GM12878 (cell line): ENCODE results near the gene CFAP74. TPM values are rescaled to one million over a fixed set of nuclear protein-coding genes. Genes with fewer than 3 reads are reported as not detected.

Source experiments
- ATAC-seq: fragments of 200-7000 bp; cut with Tn5 transposase; 3 replicates; pipeline ENCODE4 v1.9.1; 2020; ENCODE audit warnings: mild to moderate bottlenecking, moderate library complexity
- BruUV-seq: library from RNA; stranded (reverse); fragments of 400-500 nt; replicated peaks from 2 replicates; lab custom pipeline; 2021; lab: Mats Ljungman, UMichigan
- CTCF ChIA-PET: fragments of 300-600 bp; sonication (Branson Sonifier 250); formaldehyde crosslinking; extraction: SDS; loops from one replicate; lab custom pipeline; 2021; ENCODE audit warnings: inconsistent platforms; lab: Yijun Ruan, JAX
- POLR2A ChIA-PET: fragments of 350-600 bp; formaldehyde crosslinking; extraction: SDS; loops from one replicate; lab custom pipeline; 2021; ENCODE audit warnings: inconsistent platforms; lab: Charles Lee
- RAD21 ChIA-PET: fragments of 300-600 bp; sonication (Branson Sonifier 250); formaldehyde crosslinking; loops from one replicate; lab custom pipeline; 2023; ENCODE audit warnings: antibody characterized with exemption; ENCODE audit not compliant: unreplicated experiment; lab: Charles Lee
- SMC1A ChIA-PET: fragments of 300-600 bp; sonication (Branson Sonifier 250); formaldehyde crosslinking; loops from one replicate; lab custom pipeline; 2023; ENCODE audit not compliant: unreplicated experiment, uncharacterized antibody; lab: Charles Lee
- DNase-seq: peaks from one replicate; pipeline ENCODE4 v3.0.0-alpha.2; 2011; ENCODE audit warnings: low read depth, low spot score
- FAIRE-seq: peaks from 3 replicates; lab custom pipeline; 2011; peaks lifted over from hg19 to GRCh38; lab: Jason Lieb, UNC
- H2AFZ ChIP-seq: 2 replicates; pipeline ENCODE4 v1.6.0; 2011; ENCODE audit warnings: low read depth, low read length, control low read depth; ENCODE audit not compliant: control insufficient read depth
- H3K27ac ChIP-seq: 2 replicates; pipeline ENCODE4 v1.5.1; 2011; ENCODE audit warnings: control low read depth; ENCODE audit not compliant: control insufficient read depth, insufficient read depth
- H3K27me3 ChIP-seq, 2 experiments: replicated peaks in 1 of 2; 2 replicates each; pipeline versions ENCODE4 v1.6.0 to v1.6.1; 2011; ENCODE audit warnings: low read length in 1 of 2; ENCODE audit not compliant: control insufficient read depth in 2 of 2, insufficient read depth in 2 of 2
- H3K36me3 ChIP-seq, 2 experiments: 2 replicates each; pipeline ENCODE4 v1.5.1; 2011; ENCODE audit warnings: low read length in 1 of 2; ENCODE audit not compliant: control insufficient read depth in 2 of 2, insufficient read depth in 2 of 2
- H3K4me1 ChIP-seq: 2 replicates; pipeline ENCODE4 v1.6.1; 2011; ENCODE audit warnings: mild to moderate bottlenecking, low read length, moderate library complexity, mixed read lengths; ENCODE audit not compliant: control insufficient read depth, insufficient read depth
- H3K4me2 ChIP-seq: 2 replicates; pipeline ENCODE4 v1.6.0; 2011; ENCODE audit warnings: control low read depth; ENCODE audit not compliant: control insufficient read depth, insufficient read depth
- H3K4me3 ChIP-seq: fragments of 200-600 bp; sonication (generic); 2 replicates; pipeline ENCODE4 v1.5.1; 2016
- H3K79me2 ChIP-seq: 2 replicates; pipeline ENCODE4 v1.6.0; 2011; ENCODE audit warnings: low read length; ENCODE audit not compliant: control insufficient read depth, insufficient read depth
- H3K9ac ChIP-seq: 2 replicates; pipeline ENCODE4 v1.8.0; 2011; ENCODE audit warnings: low read length, control low read depth, mixed read lengths; ENCODE audit not compliant: control insufficient read depth, insufficient read depth
- H3K9me3 ChIP-seq: replicated peaks from 3 replicates; pipeline ENCODE4 v1.5.1; 2011; ENCODE audit warnings: mild to moderate bottlenecking, low read length; ENCODE audit not compliant: control insufficient read depth, insufficient read depth
- H4K20me1 ChIP-seq: 2 replicates; pipeline ENCODE4 v1.6.0; 2011; ENCODE audit not compliant: control insufficient read depth, insufficient read depth
- RUNX3 ChIP-seq: IDR thresholded peaks from 2 replicates; pipeline ENCODE4 v1.6.1; 2012; ENCODE audit warnings: low read length, inconsistent platforms
- SMAD1 ChIP-seq: fragments of 450-650 bp; IDR thresholded peaks from 2 replicates; pipeline ENCODE4 v1.6.1; 2018; ENCODE audit warnings: mild to moderate bottlenecking, low read depth; ENCODE audit not compliant: partially characterized antibody
- STAT1 ChIP-seq: fragments of 450-650 bp; conservative IDR thresholded peaks from 2 replicates; pipeline ENCODE4 v1.6.1; 2014; ENCODE audit warnings: antibody characterized with exemption, mild to moderate bottlenecking
- WRNIP1 ChIP-seq: IDR thresholded peaks from 2 replicates; pipeline ENCODE4 v1.6.1; 2011; ENCODE audit warnings: low read depth, low read length, improper control_type of control experiment, borderline replicate concordance
- WGBS: methylation state at CpG from one replicate; pipeline ENCODE4 v1.1.6; 2016; ENCODE audit warnings: low lambda C conversion rate; ENCODE audit not compliant: insufficient replicate concordance, insufficient coverage; ENCODE audit errors: missing lambda C conversion rate; 5-methylcytosine and 5-hydroxymethylcytosine counted together
- in situ Hi-C: fragments of 300-500 bp; cut with MboI; formaldehyde crosslinking; loops from 9 replicates; pipeline ENCODE4 v1.14.3; 2018; ENCODE audit warnings: mixed read lengths
- intact Hi-C: fragments of 100-400 bp; cut with micrococcal nuclease; formaldehyde crosslinking; loops from one replicate; pipeline ENCODE4 v1.14.2; 2022; ENCODE audit not compliant: unreplicated experiment
- polyA plus RNA-seq, 11 experiments: library from polyadenylated mRNA; depleted of rRNA in 4 of 11; unstranded in 6 of 11; stranded (reverse) in 5 of 11; fragments of >200 nt; fragmentation: Nextera tagmentation in 4 of 11; fragmentation: Illumina TruSeq in 1 of 11; extraction: Ambion mirVana in 4 of 11; extraction: Trizol in 1 of 11; gene quantifications; 1 replicate in 1 of 11; 2 replicates in 10 of 11; pipeline versions ENCODE4 v1.2.1 to v1.2.3, GENCODE V29; 2011 to 2016; ENCODE audit warnings: inconsistent platforms in 2 of 11, missing spikeins in 2 of 11, low read depth in 1 of 11
- total RNA-seq, 4 experiments: library from RNA; depleted of rRNA in 3 of 4; stranded (reverse); fragments of >200 nt in 3 of 4; fragmentation: Illumina TruSeq in 1 of 4; extraction: Trizol in 1 of 4; gene quantifications; 2 replicates each; pipeline versions ENCODE4 v1.2.1 to v1.2.3, GENCODE V29; 2013 to 2021
- TF ChIP-seq, protein P1 (sequence below): IDR thresholded peaks from 2 replicates; pipeline ENCODE4 v1.6.1; 2011; ENCODE audit warnings: low read depth, low read length, improper control_type of control experiment, borderline replicate concordance
- TF ChIP-seq, protein P2 (sequence below): fragments of 450-650 bp; IDR thresholded peaks from 2 replicates; pipeline ENCODE4 v1.6.1; 2017; ENCODE audit warnings: mild to moderate bottlenecking, low read depth, inconsistent platforms; ENCODE audit not compliant: poor library complexity, severe bottlenecking
- TF ChIP-seq, protein P3 (sequence below): fragments of 450-650 bp; IDR thresholded peaks from 2 replicates; pipeline ENCODE4 v1.6.1; 2017; ENCODE audit warnings: mild to moderate bottlenecking, moderate library complexity
- TF ChIP-seq, protein P4 (sequence below): IDR thresholded peaks from 2 replicates; pipeline ENCODE4 v1.6.1; 2011; ENCODE audit warnings: low read depth, mild to moderate bottlenecking, low read length, moderate library complexity, borderline replicate concordance; ENCODE audit errors: extremely low read depth

The CFAP74 gene
- total and polyA plus RNA-seq, 10 of the 15 experiments (the other 5 are each of a cell fraction or from before 2014, with no cell fraction given): 0.01 TPM; not detected in 9

DNA sequence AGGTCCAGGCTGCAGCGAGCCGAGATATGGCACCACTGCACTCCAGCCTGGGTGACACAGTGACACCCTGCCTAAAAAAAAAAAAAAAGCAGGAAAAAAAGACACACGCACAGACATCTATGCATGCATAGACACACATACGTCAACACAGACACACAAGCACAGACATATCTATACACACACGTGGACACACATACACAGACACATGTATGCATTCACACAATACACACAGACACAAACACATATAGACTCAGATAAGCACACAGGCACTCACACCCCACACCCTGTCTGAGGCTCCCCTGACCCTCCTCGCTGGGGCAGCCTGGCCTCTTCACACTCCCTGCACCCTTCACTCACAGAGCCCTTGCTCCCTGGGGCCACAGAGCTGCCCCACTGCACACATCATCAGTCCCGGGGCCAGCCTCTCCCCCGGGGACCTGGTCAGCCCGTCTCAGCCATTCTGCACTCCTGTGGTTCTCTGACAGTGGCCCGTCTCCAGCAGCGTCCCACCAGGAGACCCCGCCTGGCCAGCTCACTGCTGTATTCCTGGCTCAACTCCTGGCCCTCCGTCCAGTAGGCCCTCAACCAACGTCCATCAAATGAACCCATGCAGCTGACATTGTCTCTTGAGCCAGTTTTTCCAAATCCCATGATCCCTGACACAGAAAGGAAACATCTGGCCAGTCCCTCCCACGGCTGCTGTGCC is 42.0 kb upstream of the CFAP74 start:
- no peak for FAIRE-seq
- no peaks in the 10 kb centered on the region for H3K36me3 ChIP-seq
- no peak overlapping the region for H3K9ac ChIP-seq
- no peak for ATAC-seq
- POLR2A ChIA-PET: no interaction called here
- no peak overlapping the region for H3K4me3 ChIP-seq
- DNase-seq: no peak
- CTCF ChIA-PET: interaction anchor here (0.9 to 2.2 kb wide), 5 partner anchors 10 to 137 kb away, joined by 3 to 17 read pairs (median 4); no protein-coding TSS in a partner anchor
- SMC1A ChIA-PET: no interaction called here
- peaks cover 0 to 4% of the 10 kb centered on the region in 2 experiments; a peak in 3 of 4 replicates for H3K27me3 ChIP-seq
- no peaks in the 10 kb centered on the region for H3K9me3 ChIP-seq
- no peaks in the 10 kb centered on the region for H4K20me1 ChIP-seq
- no peaks in the 10 kb centered on the region for H3K79me2 ChIP-seq
- RAD21 ChIA-PET: interaction anchor here (1.0 kb wide), 1 partner anchor 85 kb away, joined by 3 read pairs; no protein-coding TSS in a partner anchor
- intact Hi-C loops: loop anchor here (1.0 to 5.0 kb wide), 2 partner anchors 85 to 103 kb away; no protein-coding TSS in a partner anchor
- H2AFZ ChIP-seq: no peak overlapping the region
- BruUV-seq: no TSS peak
- in situ Hi-C loops: no loop called here
- 19% methylated on average over 14 of the region's 15 CpGs for WGBS
- no peak overlapping the region for H3K27ac ChIP-seq
- H3K4me2 ChIP-seq: no peak overlapping the region
- no peaks in the 10 kb centered on the region for H3K4me1 ChIP-seq
- TF ChIP-seq SMAD1 (no peak), WRNIP1 (no peak), STAT1 (no peak), RUNX3 (no peak)
- TF ChIP-seq, protein P1, sequence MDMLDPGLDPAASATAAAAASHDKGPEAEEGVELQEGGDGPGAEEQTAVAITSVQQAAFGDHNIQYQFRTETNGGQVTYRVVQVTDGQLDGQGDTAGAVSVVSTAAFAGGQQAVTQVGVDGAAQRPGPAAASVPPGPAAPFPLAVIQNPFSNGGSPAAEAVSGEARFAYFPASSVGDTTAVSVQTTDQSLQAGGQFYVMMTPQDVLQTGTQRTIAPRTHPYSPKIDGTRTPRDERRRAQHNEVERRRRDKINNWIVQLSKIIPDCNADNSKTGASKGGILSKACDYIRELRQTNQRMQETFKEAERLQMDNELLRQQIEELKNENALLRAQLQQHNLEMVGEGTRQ: no peak
- TF ChIP-seq, protein P2, sequence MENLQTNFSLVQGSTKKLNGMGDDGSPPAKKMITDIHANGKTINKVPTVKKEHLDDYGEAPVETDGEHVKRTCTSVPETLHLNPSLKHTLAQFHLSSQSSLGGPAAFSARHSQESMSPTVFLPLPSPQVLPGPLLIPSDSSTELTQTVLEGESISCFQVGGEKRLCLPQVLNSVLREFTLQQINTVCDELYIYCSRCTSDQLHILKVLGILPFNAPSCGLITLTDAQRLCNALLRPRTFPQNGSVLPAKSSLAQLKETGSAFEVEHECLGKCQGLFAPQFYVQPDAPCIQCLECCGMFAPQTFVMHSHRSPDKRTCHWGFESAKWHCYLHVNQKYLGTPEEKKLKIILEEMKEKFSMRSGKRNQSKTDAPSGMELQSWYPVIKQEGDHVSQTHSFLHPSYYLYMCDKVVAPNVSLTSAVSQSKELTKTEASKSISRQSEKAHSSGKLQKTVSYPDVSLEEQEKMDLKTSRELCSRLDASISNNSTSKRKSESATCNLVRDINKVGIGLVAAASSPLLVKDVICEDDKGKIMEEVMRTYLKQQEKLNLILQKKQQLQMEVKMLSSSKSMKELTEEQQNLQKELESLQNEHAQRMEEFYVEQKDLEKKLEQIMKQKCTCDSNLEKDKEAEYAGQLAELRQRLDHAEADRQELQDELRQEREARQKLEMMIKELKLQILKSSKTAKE: no peak
- TF ChIP-seq, protein P3, sequence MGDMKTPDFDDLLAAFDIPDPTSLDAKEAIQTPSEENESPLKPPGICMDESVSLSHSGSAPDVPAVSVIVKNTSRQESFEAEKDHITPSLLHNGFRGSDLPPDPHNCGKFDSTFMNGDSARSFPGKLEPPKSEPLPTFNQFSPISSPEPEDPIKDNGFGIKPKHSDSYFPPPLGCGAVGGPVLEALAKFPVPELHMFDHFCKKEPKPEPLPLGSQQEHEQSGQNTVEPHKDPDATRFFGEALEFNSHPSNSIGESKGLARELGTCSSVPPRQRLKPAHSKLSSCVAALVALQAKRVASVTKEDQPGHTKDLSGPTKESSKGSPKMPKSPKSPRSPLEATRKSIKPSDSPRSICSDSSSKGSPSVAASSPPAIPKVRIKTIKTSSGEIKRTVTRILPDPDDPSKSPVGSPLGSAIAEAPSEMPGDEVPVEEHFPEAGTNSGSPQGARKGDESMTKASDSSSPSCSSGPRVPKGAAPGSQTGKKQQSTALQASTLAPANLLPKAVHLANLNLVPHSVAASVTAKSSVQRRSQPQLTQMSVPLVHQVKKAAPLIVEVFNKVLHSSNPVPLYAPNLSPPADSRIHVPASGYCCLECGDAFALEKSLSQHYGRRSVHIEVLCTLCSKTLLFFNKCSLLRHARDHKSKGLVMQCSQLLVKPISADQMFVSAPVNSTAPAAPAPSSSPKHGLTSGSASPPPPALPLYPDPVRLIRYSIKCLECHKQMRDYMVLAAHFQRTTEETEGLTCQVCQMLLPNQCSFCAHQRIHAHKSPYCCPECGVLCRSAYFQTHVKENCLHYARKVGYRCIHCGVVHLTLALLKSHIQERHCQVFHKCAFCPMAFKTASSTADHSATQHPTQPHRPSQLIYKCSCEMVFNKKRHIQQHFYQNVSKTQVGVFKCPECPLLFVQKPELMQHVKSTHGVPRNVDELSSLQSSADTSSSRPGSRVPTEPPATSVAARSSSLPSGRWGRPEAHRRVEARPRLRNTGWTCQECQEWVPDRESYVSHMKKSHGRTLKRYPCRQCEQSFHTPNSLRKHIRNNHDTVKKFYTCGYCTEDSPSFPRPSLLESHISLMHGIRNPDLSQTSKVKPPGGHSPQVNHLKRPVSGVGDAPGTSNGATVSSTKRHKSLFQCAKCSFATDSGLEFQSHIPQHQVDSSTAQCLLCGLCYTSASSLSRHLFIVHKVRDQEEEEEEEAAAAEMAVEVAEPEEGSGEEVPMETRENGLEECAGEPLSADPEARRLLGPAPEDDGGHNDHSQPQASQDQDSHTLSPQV: no peak
- TF ChIP-seq, protein P4, sequence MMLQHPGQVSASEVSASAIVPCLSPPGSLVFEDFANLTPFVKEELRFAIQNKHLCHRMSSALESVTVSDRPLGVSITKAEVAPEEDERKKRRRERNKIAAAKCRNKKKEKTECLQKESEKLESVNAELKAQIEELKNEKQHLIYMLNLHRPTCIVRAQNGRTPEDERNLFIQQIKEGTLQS: no peak
